GM12878 (cell line): ENCODE measurements around the gene ITK.

ENCODE experiments used
- CHD2 ChIP-seq: IDR thresholded peaks from 2 replicates; pipeline ENCODE4 v1.6.1; 2011; ENCODE audit warnings: low read depth, low read length, improper control_type of control experiment, borderline replicate concordance
- MYC ChIP-seq: IDR thresholded peaks from 2 replicates; pipeline ENCODE4 v1.6.1; 2011; ENCODE audit warnings: mild to moderate bottlenecking, low read length, moderate library complexity, inconsistent platforms; ENCODE audit not compliant: insufficient read depth, insufficient replicate concordance, insufficient read length, severe bottlenecking
- POLR2A ChIP-seq: IDR thresholded peaks from 2 replicates; pipeline ENCODE4 v1.6.1; 2011; ENCODE audit warnings: low read depth, mild to moderate bottlenecking, low read length
- POLR2AphosphoS5 ChIP-seq: IDR thresholded peaks from 2 replicates; pipeline ENCODE4 v1.6.1; 2011; ENCODE audit warnings: mild to moderate bottlenecking, low read length, inconsistent platforms
- SIN3A ChIP-seq: IDR thresholded peaks from 2 replicates; pipeline ENCODE4 v1.6.1; 2012; ENCODE audit warnings: low read depth, low read length, improper control_type of control experiment
- SMC3 ChIP-seq: IDR thresholded peaks from 2 replicates; pipeline ENCODE4 v1.6.1; 2011; ENCODE audit warnings: low read length, improper control_type of control experiment, borderline replicate concordance
- ZNF274 ChIP-seq: IDR thresholded peaks from one replicate; pipeline ENCODE4 v1.8.0; 2011; ENCODE audit not compliant: insufficient read length, insufficient read depth
- TF ChIP-seq, protein P1 (sequence below): IDR thresholded peaks from 2 replicates; pipeline ENCODE4 v1.6.1; 2011; ENCODE audit warnings: borderline replicate concordance, low read depth, mild to moderate bottlenecking, moderate library complexity, mixed read lengths, low read length; ENCODE audit not compliant: insufficient read depth; ENCODE audit errors: extremely low read length

DNA sequence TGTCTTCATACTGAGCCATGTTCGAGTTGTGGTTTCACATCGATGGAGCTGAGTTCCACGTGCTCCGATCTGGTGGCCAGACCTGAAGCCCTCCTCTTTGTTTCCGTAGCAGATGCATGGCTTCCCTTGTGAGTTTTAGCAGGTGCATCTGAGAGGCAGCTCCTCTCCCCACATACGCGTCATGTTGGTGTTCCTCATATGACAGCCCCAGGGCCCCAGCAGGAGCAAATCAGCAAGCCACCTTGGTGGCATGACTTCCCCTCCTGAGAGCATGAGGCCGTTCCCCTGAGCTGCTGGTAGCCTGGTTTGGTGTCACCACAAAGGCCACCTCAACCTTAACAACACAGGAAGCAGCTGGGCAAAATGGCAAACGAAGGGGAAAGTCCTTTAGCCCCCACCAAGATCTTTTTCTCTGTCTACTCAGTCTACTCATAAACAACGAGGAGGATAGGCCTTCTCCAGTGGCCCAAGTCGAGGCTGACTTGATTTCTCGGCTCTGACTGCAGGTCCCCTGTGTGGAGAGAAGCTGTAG is 91.2 kb downstream of the ITK start:
- TF ChIP-seq SIN3A, result peak; percentile 68; the same call in 1 of the 2 replicates
- TF ChIP-seq ZNF274, result no peak
- peak; percentile 82 for TF ChIP-seq POLR2A
- no peak; the same call in 1 of the 2 replicates for TF ChIP-seq POLR2AphosphoS5
- TF ChIP-seq, protein P1, sequence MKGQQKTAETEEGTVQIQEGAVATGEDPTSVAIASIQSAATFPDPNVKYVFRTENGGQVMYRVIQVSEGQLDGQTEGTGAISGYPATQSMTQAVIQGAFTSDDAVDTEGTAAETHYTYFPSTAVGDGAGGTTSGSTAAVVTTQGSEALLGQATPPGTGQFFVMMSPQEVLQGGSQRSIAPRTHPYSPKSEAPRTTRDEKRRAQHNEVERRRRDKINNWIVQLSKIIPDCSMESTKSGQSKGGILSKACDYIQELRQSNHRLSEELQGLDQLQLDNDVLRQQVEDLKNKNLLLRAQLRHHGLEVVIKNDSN, result no peak
- peak; percentile 90 for TF ChIP-seq MYC
- peak; percentile 64; the same call in 1 of the 2 replicates for TF ChIP-seq CHD2
- TF ChIP-seq SMC3, result no peak
